Measurements from ENCODE around the gene MAPKAP1. TPM values are rescaled to one million over a fixed set of nuclear protein-coding genes. Genes with fewer than 3 reads are reported as not detected.
A peak's percentile ranks its signal among the peaks of the same experiment; 100 is the strongest.

MAPKAP1 gene
- total and polyA plus RNA-seq, 9 donors = 47.3 to 67.3 (median 59.6) TPM

DNA sequence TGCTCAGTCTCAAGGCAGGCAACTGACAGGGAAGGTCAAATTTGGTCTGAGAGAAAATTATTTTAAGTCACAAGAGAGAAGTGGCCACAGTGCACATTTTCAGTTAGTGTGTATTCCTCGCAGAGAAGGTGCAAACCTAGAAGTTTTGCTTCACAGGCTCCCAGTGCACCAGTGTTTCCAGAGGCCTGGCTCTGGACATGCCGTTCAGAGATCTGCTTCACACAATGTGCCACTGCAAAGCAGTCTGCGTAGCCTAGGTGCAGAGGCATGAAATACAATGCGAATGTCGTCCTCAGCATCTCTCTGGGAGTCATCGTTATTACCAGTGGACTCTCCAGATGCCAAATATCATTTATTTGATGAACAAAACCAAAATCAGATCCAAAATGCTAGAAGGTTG lies 147.8 kb downstream of the MAPKAP1 start:
- Histone ChIP-seq H3K4me3 (ENCODE audit: low read length) (no peak overlapping the region), H3K4me1 (ENCODE audit: control insufficient read depth, insufficient read depth, low read length) (peaks cover 8% of the 10 kb centered on the region), H3K9me3 (replicated peaks; ENCODE audit: control insufficient read depth, low read depth, low read length) (no peaks in the 10 kb centered on the region), H3K27ac (ENCODE audit: low read length) (no peak overlapping the region), H3K27me3 (ENCODE audit: control insufficient read depth, insufficient read depth, low read length) (no peaks in the 10 kb centered on the region), H3K36me3 (ENCODE audit: control insufficient read depth, insufficient read depth, low read length) (peaks cover 3% of the 10 kb centered on the region)
- no peak for DNase-seq
- 87% methylated on average over 5 of the region's 6 CpGs for WGBS (ENCODE audit: insufficient coverage)

DNA sequence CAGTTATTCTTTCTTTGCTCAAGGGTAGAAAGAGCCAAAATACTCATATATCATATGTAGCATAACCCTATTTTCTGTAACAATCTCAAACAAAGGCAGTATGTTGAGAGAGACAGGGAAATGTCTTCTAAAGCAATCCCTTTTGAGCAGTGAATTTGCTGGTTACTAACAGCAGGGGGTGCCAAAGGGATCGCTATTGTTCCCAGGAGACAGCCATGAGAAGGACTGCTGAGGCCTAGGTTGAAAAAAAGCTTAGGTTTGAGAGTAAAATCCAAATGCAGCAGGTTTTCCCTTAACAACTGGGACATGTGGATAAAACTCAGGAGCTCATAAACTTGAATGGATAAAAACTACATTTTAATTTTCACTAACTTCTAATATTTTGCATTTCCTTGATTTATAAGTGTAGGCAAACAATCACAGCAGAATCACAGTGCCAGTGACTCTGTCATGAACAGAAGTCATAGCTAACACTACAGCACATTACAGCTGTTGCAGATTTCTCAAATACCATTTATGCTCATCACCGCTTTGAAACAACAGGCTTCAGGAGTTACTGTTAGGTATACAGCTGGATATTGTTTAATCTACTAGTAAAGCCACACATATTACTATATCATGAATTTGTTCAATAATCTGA lies 148.4 kb downstream of the MAPKAP1 start:
- WGBS (ENCODE audit: insufficient coverage) = 14% methylated on average over 1 of the region's 2 CpGs
- peak overlapping the region; percentile 9 for H3K27ac ChIP-seq (ENCODE audit: low read length)
- no peaks in the 10 kb centered on the region for H3K27me3 ChIP-seq (ENCODE audit: control insufficient read depth, insufficient read depth, low read length)
- peak; percentile 80 for DNase-seq
- peaks cover 3% of the 10 kb centered on the region for H3K36me3 ChIP-seq (ENCODE audit: control insufficient read depth, insufficient read depth, low read length)
- peaks cover 8% of the 10 kb centered on the region for H3K4me1 ChIP-seq (ENCODE audit: control insufficient read depth, insufficient read depth, low read length)
- H3K9me3 ChIP-seq (replicated peaks; ENCODE audit: control insufficient read depth, low read depth, low read length) = no peaks in the 10 kb centered on the region
- H3K4me3 ChIP-seq (ENCODE audit: low read length) = no peak overlapping the region

DNA sequence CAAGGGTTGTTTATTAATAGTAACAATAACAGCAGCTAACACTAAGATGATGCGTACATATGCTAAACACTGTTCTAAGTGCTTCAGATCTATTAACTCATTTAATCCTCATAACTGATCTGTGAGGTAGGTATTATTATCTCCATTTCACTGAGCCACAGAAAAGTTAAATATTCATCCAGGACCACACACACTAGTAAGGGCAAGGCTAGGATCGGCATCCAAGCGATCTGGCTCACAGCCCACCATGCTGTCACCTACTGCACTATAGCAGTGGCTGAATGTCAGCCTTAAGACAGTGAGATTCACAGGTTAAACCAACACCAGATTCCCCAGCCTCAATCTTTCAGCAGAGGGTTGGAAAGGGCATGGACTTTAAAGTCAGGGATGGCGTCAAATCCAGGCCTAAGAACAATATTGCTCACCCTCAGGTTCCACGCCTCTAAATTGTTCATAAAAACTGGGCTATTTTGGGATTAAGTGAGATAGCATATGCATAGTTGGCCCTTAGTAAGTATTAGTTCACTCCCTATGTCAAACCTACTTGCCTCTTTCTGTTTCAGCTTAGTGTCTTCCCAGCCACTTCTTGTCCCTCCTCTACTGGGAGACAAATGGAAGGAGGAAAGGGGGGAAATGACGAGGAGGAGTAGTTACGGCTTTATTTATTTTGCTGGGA lies 150.8 kb downstream of the MAPKAP1 start:
- Histone ChIP-seq H3K27ac (ENCODE audit: low read length) (no peak overlapping the region), H3K4me3 (ENCODE audit: low read length) (no peak overlapping the region), H3K36me3 (ENCODE audit: control insufficient read depth, insufficient read depth, low read length) (peaks cover 3% of the 10 kb centered on the region), H3K9me3 (replicated peaks; ENCODE audit: control insufficient read depth, low read depth, low read length) (no peaks in the 10 kb centered on the region), H3K27me3 (ENCODE audit: control insufficient read depth, insufficient read depth, low read length) (no peaks in the 10 kb centered on the region), H3K4me1 (ENCODE audit: control insufficient read depth, insufficient read depth, low read length) (peaks cover 10% of the 10 kb centered on the region)
- 53% methylated on average over 2 of the region's 7 CpGs for WGBS (ENCODE audit: insufficient coverage)
- DNase-seq = no peak

DNA sequence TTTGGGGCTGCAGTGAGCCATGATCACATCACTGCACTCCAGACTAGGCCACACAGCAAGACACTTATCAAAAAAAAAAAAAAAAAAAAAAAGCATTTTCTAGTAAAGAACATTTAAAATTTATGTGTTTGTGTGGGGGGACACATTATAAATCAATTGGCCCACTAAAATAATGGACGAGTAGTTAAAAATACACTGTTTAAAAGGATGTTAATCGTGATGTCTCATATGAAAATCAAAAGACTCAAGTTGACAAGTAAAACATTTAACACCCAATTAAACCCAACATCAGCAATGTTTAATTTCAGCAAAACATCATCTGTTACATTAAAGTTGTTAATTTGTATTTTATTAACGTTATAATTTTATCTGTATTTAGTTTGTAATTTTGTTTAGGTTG lies 152.3 kb downstream of the MAPKAP1 start:
- WGBS (ENCODE audit: insufficient coverage) = no CpG with 5 or more reads among the region's 3 CpGs
- H3K27ac ChIP-seq (ENCODE audit: low read length) = no peak overlapping the region
- no peaks in the 10 kb centered on the region for H3K27me3 ChIP-seq (ENCODE audit: control insufficient read depth, insufficient read depth, low read length)
- H3K9me3 ChIP-seq (replicated peaks; ENCODE audit: control insufficient read depth, low read depth, low read length) = no peaks in the 10 kb centered on the region
- peaks cover 3% of the 10 kb centered on the region for H3K36me3 ChIP-seq (ENCODE audit: control insufficient read depth, insufficient read depth, low read length)
- DNase-seq = no peak
- peaks cover 16% of the 10 kb centered on the region for H3K4me1 ChIP-seq (ENCODE audit: control insufficient read depth, insufficient read depth, low read length)
- no peak overlapping the region for H3K4me3 ChIP-seq (ENCODE audit: low read length)

DNA sequence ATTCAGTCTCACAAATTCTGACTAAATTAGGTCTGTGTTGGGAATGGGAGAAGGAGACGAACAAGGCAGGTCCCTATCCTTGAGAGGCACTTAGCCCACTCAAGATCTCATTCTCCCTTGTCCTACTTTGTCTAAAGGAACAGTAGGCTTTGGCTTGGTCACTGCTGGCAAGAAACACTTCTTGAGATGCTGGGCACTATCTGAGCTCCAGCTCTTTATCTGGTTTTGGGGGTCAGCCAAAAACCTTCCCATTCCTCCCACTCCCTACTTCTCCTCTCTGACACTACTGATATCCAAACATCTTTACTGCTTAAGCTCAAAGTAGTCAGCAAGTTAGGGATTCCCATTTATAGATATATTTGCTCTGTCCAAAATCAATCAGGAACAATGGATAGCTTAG lies 155.2 kb downstream of the MAPKAP1 start:
- peaks cover 18% of the 10 kb centered on the region for H3K4me1 ChIP-seq (ENCODE audit: control insufficient read depth, insufficient read depth, low read length)
- H3K36me3 ChIP-seq (ENCODE audit: control insufficient read depth, insufficient read depth, low read length) = no peaks in the 10 kb centered on the region
- H3K27ac ChIP-seq (ENCODE audit: low read length) = no peak overlapping the region
- H3K27me3 ChIP-seq (ENCODE audit: control insufficient read depth, insufficient read depth, low read length) = no peaks in the 10 kb centered on the region
- H3K4me3 ChIP-seq (ENCODE audit: low read length) = no peak overlapping the region
- DNase-seq = no peak
- no CpG with 5 or more reads among the region's 1 CpG for WGBS (ENCODE audit: insufficient coverage)
- no peaks in the 10 kb centered on the region for H3K9me3 ChIP-seq (replicated peaks; ENCODE audit: control insufficient read depth, low read depth, low read length)

DNA sequence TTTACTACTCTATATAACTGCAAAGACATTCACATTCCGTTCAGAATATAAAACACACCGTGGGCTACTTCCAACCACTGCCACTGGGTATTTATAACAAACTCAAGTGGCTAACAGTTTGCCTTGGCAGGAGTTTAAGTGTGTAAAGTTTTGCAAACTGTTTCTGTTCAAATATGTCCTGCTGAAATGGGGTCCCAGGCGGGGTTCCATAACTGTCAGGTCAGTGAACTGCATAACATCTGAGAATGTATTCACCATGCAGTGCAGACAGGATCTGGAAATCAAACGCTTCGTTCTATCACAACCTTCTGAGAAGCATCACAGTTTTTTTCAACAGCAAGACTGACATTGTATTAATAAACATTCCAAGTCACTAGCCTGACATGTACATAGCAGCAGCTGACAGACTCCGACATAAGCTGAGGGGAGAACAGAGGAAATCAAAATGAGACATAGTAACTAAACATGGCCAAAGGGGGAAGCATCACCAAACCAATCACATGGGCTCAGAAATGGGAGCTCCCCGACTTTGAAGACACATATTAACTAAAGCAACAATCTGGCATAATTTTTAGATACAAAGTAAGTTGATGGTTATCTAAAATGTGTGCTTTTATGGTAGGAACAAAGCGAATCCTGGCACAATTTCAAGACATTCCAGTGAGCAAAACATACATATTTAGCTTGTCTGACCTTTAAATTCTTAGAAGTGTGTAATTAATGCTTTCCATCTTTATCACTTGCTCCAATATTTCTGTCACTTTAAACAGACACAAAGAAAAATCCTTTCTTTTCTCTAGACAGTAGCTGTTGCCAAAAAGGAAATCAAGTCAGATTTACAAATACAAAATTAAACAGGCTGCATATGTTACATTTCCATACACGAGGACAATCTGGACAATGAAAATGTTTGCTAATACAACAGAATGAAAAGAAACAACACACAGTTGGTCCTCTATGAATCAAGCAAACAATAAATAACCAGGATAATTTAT lies 156.8 kb downstream of the MAPKAP1 start:
- no peaks in the 10 kb centered on the region for H3K27me3 ChIP-seq (ENCODE audit: control insufficient read depth, insufficient read depth, low read length)
- H3K4me1 ChIP-seq (ENCODE audit: control insufficient read depth, insufficient read depth, low read length) = peaks cover 21% of the 10 kb centered on the region
- H3K27ac ChIP-seq (ENCODE audit: low read length) = peak overlapping the region; percentile 72
- WGBS (ENCODE audit: insufficient coverage) = 26% methylated on average over 3 of the region's 9 CpGs
- no peaks in the 10 kb centered on the region for H3K9me3 ChIP-seq (replicated peaks; ENCODE audit: control insufficient read depth, low read depth, low read length)
- no peak overlapping the region for H3K4me3 ChIP-seq (ENCODE audit: low read length)
- DNase-seq = peak; percentile 74
- H3K36me3 ChIP-seq (ENCODE audit: control insufficient read depth, insufficient read depth, low read length) = peaks cover 4% of the 10 kb centered on the region

DNA sequence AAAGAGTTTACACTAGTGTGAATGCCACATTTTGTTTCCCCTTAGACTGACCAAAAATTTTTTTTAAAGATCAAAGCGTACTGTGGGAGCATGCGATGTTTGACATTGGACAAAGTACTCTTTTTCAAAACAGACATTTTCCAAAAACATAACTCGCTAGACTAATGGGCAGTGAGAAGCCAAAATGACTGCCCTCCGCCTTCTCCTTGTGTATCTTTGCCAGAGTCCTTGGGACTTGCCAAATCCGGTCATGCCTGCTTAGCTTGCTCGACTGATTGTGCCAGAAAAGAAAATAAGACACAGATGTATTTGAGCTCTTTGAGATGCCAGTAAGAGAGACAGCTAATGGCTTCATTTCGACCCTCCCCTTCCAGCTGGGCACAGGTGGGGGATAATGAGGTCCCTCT lies 157.5 kb downstream of the MAPKAP1 start:
- no peak overlapping the region for H3K4me3 ChIP-seq (ENCODE audit: low read length)
- DNase-seq = peak; percentile 93
- H3K9me3 ChIP-seq (replicated peaks; ENCODE audit: control insufficient read depth, low read depth, low read length) = no peaks in the 10 kb centered on the region
- peaks cover 28% of the 10 kb centered on the region for H3K4me1 ChIP-seq (ENCODE audit: control insufficient read depth, insufficient read depth, low read length)
- H3K27me3 ChIP-seq (ENCODE audit: control insufficient read depth, insufficient read depth, low read length) = no peaks in the 10 kb centered on the region
- H3K27ac ChIP-seq (ENCODE audit: low read length) = peak overlapping the region; percentile 72
- no CpG with 5 or more reads among the region's 7 CpGs for WGBS (ENCODE audit: insufficient coverage)
- H3K36me3 ChIP-seq (ENCODE audit: control insufficient read depth, insufficient read depth, low read length) = peaks cover 4% of the 10 kb centered on the region

DNA sequence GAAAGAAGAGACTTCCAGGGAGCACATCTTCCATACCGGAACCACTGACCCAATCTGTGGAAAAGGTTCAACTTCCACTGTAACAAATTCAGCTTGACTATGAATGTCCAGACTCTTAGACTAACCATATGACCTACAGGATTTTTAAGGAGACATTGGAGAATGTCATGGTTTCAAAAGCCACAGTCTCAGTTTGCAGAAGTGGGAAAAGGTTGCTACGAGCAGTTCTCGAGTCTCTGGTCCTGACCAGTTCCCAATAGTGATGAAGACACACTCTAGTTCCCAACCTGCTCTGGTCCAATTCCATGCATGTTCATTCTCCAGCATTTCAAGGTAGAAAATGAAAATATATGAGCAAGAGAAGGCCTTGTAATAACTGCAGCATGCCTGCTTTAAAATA lies 158.0 kb downstream of the MAPKAP1 start:
- Histone ChIP-seq H3K27ac (ENCODE audit: low read length) (peak overlapping the region; percentile 72), H3K4me1 (ENCODE audit: control insufficient read depth, insufficient read depth, low read length) (peaks cover 30% of the 10 kb centered on the region), H3K4me3 (ENCODE audit: low read length) (no peak overlapping the region), H3K9me3 (replicated peaks; ENCODE audit: control insufficient read depth, low read depth, low read length) (no peaks in the 10 kb centered on the region), H3K27me3 (ENCODE audit: control insufficient read depth, insufficient read depth, low read length) (no peaks in the 10 kb centered on the region), H3K36me3 (ENCODE audit: control insufficient read depth, insufficient read depth, low read length) (peaks cover 4% of the 10 kb centered on the region)
- WGBS (ENCODE audit: insufficient coverage) = 10% methylated on average over 2 of the region's 3 CpGs
- peak; percentile 28 for DNase-seq

DNA sequence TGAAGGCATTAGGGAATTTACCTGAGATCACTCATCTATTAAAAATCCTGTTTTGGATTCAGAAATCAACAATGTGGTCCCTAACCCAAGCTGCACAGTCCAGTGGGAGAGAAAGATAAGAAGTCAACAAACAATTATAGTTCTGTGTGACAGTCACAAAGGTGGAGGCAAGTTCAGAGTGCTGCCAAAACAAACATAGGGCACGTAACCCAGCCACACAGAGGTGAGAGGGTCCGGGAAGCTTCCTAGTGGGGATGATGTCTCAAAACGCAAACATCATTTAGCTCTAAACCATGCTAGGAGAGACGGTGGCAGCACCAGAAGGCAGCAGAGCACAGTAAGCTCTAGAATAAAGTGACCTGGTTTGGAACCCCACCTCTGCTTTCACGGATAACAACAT lies 158.9 kb downstream of the MAPKAP1 start:
- Histone ChIP-seq H3K27me3 (ENCODE audit: control insufficient read depth, insufficient read depth, low read length) (no peaks in the 10 kb centered on the region), H3K27ac (ENCODE audit: low read length) (no peak overlapping the region), H3K4me1 (ENCODE audit: control insufficient read depth, insufficient read depth, low read length) (peaks cover 30% of the 10 kb centered on the region)

DNA sequence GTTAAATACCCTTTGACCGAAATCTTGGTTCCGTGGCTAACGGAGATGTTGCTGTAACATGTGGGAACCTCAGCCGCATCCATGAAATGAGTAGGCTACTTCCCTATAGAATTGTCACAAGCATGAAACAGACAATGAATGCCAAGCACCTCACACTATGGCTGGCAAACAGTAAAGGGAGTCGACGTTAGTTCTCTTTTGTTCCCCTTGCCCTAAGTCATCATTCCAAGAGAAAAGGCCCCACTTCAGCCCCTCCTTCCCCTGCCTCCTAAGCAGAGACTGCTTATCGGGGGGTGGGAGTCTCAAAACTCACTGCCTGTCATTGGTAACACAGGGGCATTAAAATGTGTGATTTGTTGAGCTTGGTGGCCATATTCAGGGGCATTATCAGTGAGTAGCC lies 159.6 kb downstream of the MAPKAP1 start:
- Histone ChIP-seq H3K27me3 (ENCODE audit: control insufficient read depth, insufficient read depth, low read length) (no peaks in the 10 kb centered on the region), H3K4me1 (ENCODE audit: control insufficient read depth, insufficient read depth, low read length) (peaks cover 30% of the 10 kb centered on the region), H3K4me3 (ENCODE audit: low read length) (no peak overlapping the region), H3K27ac (ENCODE audit: low read length) (no peak overlapping the region), H3K36me3 (ENCODE audit: control insufficient read depth, insufficient read depth, low read length) (peaks cover 4% of the 10 kb centered on the region), H3K9me3 (replicated peaks; ENCODE audit: control insufficient read depth, low read depth, low read length) (no peaks in the 10 kb centered on the region)
- WGBS (ENCODE audit: insufficient coverage) = 100% methylated on average over 3 of the region's 7 CpGs
- DNase-seq = no peak

More for the DNA sequence above, 158.9 kb downstream of the MAPKAP1 start:
- Histone ChIP-seq H3K9me3 (replicated peaks; ENCODE audit: control insufficient read depth, low read depth, low read length) (no peaks in the 10 kb centered on the region), H3K36me3 (ENCODE audit: control insufficient read depth, insufficient read depth, low read length) (peaks cover 4% of the 10 kb centered on the region), H3K4me3 (ENCODE audit: low read length) (no peak overlapping the region)
- DNase-seq = no peak
- WGBS (ENCODE audit: insufficient coverage) = 95% methylated on average over 3 of the region's 5 CpGs
